H1 (cell line): ENCODE measurements around the gene MPHOSPH10. TPM values are rescaled to one million over a fixed set of nuclear protein-coding genes. Genes with fewer than 3 reads are reported as not detected.

ENCODE experiments used
- CTCF ChIA-PET: fragments of 300-600 bp; sonication (Branson Sonifier 250); formaldehyde crosslinking; loops from one replicate; lab custom pipeline; 2021; ENCODE audit not compliant: partially characterized antibody; lab: Charles Lee
- POLR2A ChIA-PET: fragments of 300-600 bp; sonication (Branson Sonifier 250); formaldehyde crosslinking; loops from one replicate; lab custom pipeline; 2021; ENCODE audit warnings: inconsistent platforms; ENCODE audit not compliant: partially characterized antibody; lab: Charles Lee
- DNase-seq, 2 experiments: peaks; one replicate each; pipeline versions ENCODE4 v3.0.0 to v3.0.0-alpha.2; 2010 to 2022; ENCODE audit warnings: low spot score in 2 of 2, low read depth in 1 of 2, mixed read lengths in 1 of 2
- FAIRE-seq: peaks from 2 replicates; lab custom pipeline; 2011; peaks lifted over from hg19 to GRCh38; lab: Jason Lieb, UNC
- H2AFZ ChIP-seq: 2 replicates; pipeline ENCODE4 v1.8.1; 2012; ENCODE audit warnings: low read length, inconsistent platforms
- H2AK5ac ChIP-seq: 2 replicates; pipeline ENCODE4 v1.6.1; 2013; ENCODE audit warnings: low read depth, low read length
- H2BK120ac ChIP-seq: replicated peaks from 2 replicates; pipeline ENCODE3; 2013; ENCODE audit warnings: low read depth, low read length, inconsistent platforms
- H2BK12ac ChIP-seq: 2 replicates; pipeline ENCODE4 v1.6.1; 2013; ENCODE audit warnings: low read depth, low read length
- H2BK15ac ChIP-seq: 2 replicates; pipeline ENCODE4 v1.6.1; 2013; ENCODE audit warnings: low read length
- H2BK20ac ChIP-seq: 2 replicates; pipeline ENCODE4 v1.6.1; 2013; ENCODE audit warnings: low read length
- H2BK5ac ChIP-seq: 2 replicates; pipeline ENCODE4 v1.6.1; 2013; ENCODE audit warnings: low read depth, low read length
- H3K14ac ChIP-seq: 2 replicates; pipeline ENCODE4 v1.6.1; 2013; ENCODE audit warnings: inconsistent platforms; ENCODE audit not compliant: insufficient read length
- H3K18ac ChIP-seq: 2 replicates; pipeline ENCODE4 v1.6.1; 2013; ENCODE audit warnings: low read length; ENCODE audit errors: extremely low read depth
- H3K23ac ChIP-seq: 2 replicates; pipeline ENCODE4 v1.6.1; 2013; ENCODE audit warnings: inconsistent platforms; ENCODE audit not compliant: insufficient read length
- H3K23me2 ChIP-seq: 2 replicates; pipeline ENCODE4 v1.6.1; 2013; ENCODE audit warnings: low read depth, low read length
- H3K27ac ChIP-seq: 2 replicates; pipeline ENCODE4 v1.6.1; 2011; ENCODE audit warnings: low read depth, low read length, inconsistent platforms
- H3K27me3 ChIP-seq, 4 experiments: replicated peaks in 1 of 4; 1 replicate in 1 of 4; 2 replicates in 3 of 4; pipeline versions ENCODE4 v1.6.1 to v1.8.1; 2011 to 2013; ENCODE audit warnings: low read length in 3 of 4, mild to moderate bottlenecking in 3 of 4, inconsistent platforms in 2 of 4, mixed read lengths in 2 of 4, moderate library complexity in 1 of 4; ENCODE audit not compliant: control insufficient read depth in 3 of 4, insufficient read depth in 3 of 4; ENCODE audit errors: extremely low read depth in 1 of 4
- H3K36me3 ChIP-seq, 4 experiments: 2 replicates each; pipeline versions ENCODE4 v1.6.1 to v1.8.1; 2011 to 2013; ENCODE audit warnings: mild to moderate bottlenecking in 4 of 4, low read length in 3 of 4, moderate library complexity in 2 of 4, control low read depth in 1 of 4, inconsistent platforms in 1 of 4; ENCODE audit not compliant: insufficient read depth in 4 of 4, control insufficient read depth in 2 of 4
- H3K4ac ChIP-seq: replicated peaks from 2 replicates; pipeline ENCODE3; 2013; ENCODE audit warnings: low read length, low read depth, mixed read lengths, inconsistent platforms; ENCODE audit not compliant: insufficient read length
- H3K4me1 ChIP-seq, 4 experiments: replicated peaks in 1 of 4; 1 replicate in 1 of 4; 2 replicates in 3 of 4; pipeline versions ENCODE4 v1.6.1 to v1.8.1; 2011 to 2013; ENCODE audit warnings: low read length in 3 of 4, inconsistent platforms in 2 of 4, mixed read lengths in 1 of 4; ENCODE audit not compliant: insufficient read depth in 4 of 4, control insufficient read depth in 3 of 4
- H3K4me2 ChIP-seq, 2 experiments: 2 replicates each; pipeline versions ENCODE4 v1.6.1 to v1.8.1; 2011 to 2013; ENCODE audit warnings: low read depth in 2 of 2, low read length in 2 of 2, control low read depth in 1 of 2, inconsistent platforms in 1 of 2, mild to moderate bottlenecking in 1 of 2; ENCODE audit not compliant: insufficient read depth in 1 of 2
- H3K4me3 ChIP-seq, 4 experiments: fragments of 200-600, 300-600 bp in 1 of 4; sonication (generic), shearing (Covaris generic), sonication (Bioruptor Twin) in 1 of 4; 2 replicates each; pipeline versions ENCODE4 v1.5.1 to v1.8.1; 2011 to 2016; ENCODE audit warnings: low read length in 4 of 4, low read depth in 3 of 4, control low read depth in 2 of 4, inconsistent platforms in 2 of 4, mild to moderate bottlenecking in 2 of 4, mixed read lengths in 1 of 4, moderate library complexity in 1 of 4; ENCODE audit not compliant: insufficient read depth in 2 of 4; ENCODE audit errors: extremely low read depth in 1 of 4
- H3K56ac ChIP-seq: replicated peaks from 2 replicates; pipeline ENCODE3; 2013; ENCODE audit warnings: low read depth, mild to moderate bottlenecking, mixed read lengths, low read length, inconsistent platforms; ENCODE audit not compliant: insufficient read length
- H3K79me1 ChIP-seq: 2 replicates; pipeline ENCODE4 v1.6.1; 2013; ENCODE audit warnings: low read depth, low read length, control low read depth
- H3K79me2 ChIP-seq, 2 experiments: 2 replicates each; pipeline versions ENCODE4 v1.6.1 to v1.8.1; 2012 to 2013; ENCODE audit warnings: low read length in 2 of 2, mild to moderate bottlenecking in 2 of 2, inconsistent platforms in 1 of 2; ENCODE audit not compliant: insufficient read depth in 2 of 2, control insufficient read depth in 1 of 2
- H3K9ac ChIP-seq, 4 experiments: replicated peaks in 1 of 4; 1 replicate in 1 of 4; 2 replicates in 3 of 4; pipeline versions ENCODE4 v1.6.1 to v1.8.1; 2011 to 2013; ENCODE audit warnings: low read depth in 3 of 4, low read length in 3 of 4, control low read depth in 2 of 4, mild to moderate bottlenecking in 2 of 4, moderate library complexity in 2 of 4, inconsistent platforms in 1 of 4; ENCODE audit errors: extremely low read depth in 1 of 4
- H3K9me3 ChIP-seq, 2 experiments: 2 replicates each; pipeline versions ENCODE4 v1.6.1 to v1.8.1; 2012 to 2013; ENCODE audit warnings: mild to moderate bottlenecking in 2 of 2, moderate library complexity in 2 of 2, control low read depth in 1 of 2, inconsistent platforms in 1 of 2, low read depth in 1 of 2, low read length in 1 of 2, mixed read lengths in 1 of 2; ENCODE audit not compliant: insufficient read depth in 2 of 2
- H4K20me1 ChIP-seq, 2 experiments: replicated peaks in 1 of 2; 2 replicates each; pipeline versions ENCODE3 to v1.8.1; 2011 to 2013; ENCODE audit warnings: inconsistent platforms in 2 of 2, low read length in 2 of 2, mild to moderate bottlenecking in 1 of 2; ENCODE audit not compliant: insufficient read depth in 2 of 2, control insufficient read depth in 1 of 2
- H4K5ac ChIP-seq: 2 replicates; pipeline ENCODE4 v1.6.1; 2013; ENCODE audit warnings: low read length, low read depth, mixed read lengths, inconsistent platforms; ENCODE audit not compliant: insufficient read length
- H4K8ac ChIP-seq: 2 replicates; pipeline ENCODE4 v1.8.0; 2013; ENCODE audit warnings: mild to moderate bottlenecking, moderate library complexity, low read length, inconsistent platforms; ENCODE audit not compliant: insufficient read depth; ENCODE audit errors: extremely low read depth
- H4K91ac ChIP-seq: replicated peaks from 2 replicates; pipeline ENCODE3; 2013; ENCODE audit warnings: low read length, mixed read lengths, inconsistent platforms; ENCODE audit not compliant: insufficient read length
- CHD1 ChIP-seq: IDR thresholded peaks from 2 replicates; pipeline ENCODE4 v1.6.1; 2012; ENCODE audit warnings: low read depth, low read length, improper control_type of control experiment
- EGR1 ChIP-seq: IDR thresholded peaks from 2 replicates; pipeline ENCODE4 v1.6.1; 2011; ENCODE audit warnings: low read depth, low read length, borderline replicate concordance
- GTF2F1 ChIP-seq: IDR thresholded peaks from 2 replicates; pipeline ENCODE4 v1.6.1; 2012; ENCODE audit warnings: low read depth, low read length, improper control_type of control experiment, borderline replicate concordance
- JUN ChIP-seq: IDR thresholded peaks from 2 replicates; pipeline ENCODE4 v1.6.1; 2011; ENCODE audit warnings: low read depth, mild to moderate bottlenecking, improper control_type of control experiment, low read length
- KDM1A ChIP-seq: fragments of 200-600, 300-600 bp; sonication (generic); IDR thresholded peaks from 2 replicates; pipeline ENCODE4 v1.7.1; 2016; ENCODE audit warnings: mild to moderate bottlenecking, low read length, borderline replicate concordance
- RFX5 ChIP-seq: IDR thresholded peaks from 2 replicates; pipeline ENCODE4 v1.6.1; 2011; ENCODE audit warnings: low read depth, low read length, improper control_type of control experiment, borderline replicate concordance
- SIRT6 ChIP-seq: IDR thresholded peaks from one replicate; pipeline ENCODE4 v1.7.1; 2012; ENCODE audit warnings: low read length, inconsistent platforms
- polyA plus RNA-seq, 7 experiments: library from polyadenylated mRNA; depleted of rRNA in 3 of 7; stranded (reverse) in 5 of 7; unstranded in 2 of 7; fragments of >200 nt in 5 of 7; fragments of 200-250 nt in 2 of 7; gene quantifications; 1 replicate in 5 of 7; 2 replicates in 1 of 7; 4 replicates in 1 of 7; pipeline versions ENCODE4 v1.2.1 to v1.2.3, GENCODE V29; 2011 to 2013; ENCODE audit warnings: missing spikeins in 2 of 7, mixed read lengths in 2 of 7
- total RNA-seq: library from RNA; stranded (reverse); fragmentation: NEBNext Ultra II Directional; extraction: Animal tissue kit (Norgen Biotek cat#: 25700); gene quantifications from 2 replicates; pipeline ENCODE4 v1.2.1, GENCODE V29; 2021

Gene MPHOSPH10
- total and polyA plus RNA-seq, 2 of the 8 experiments (the other 6 are each of a cell fraction or from before 2014, with no cell fraction given) = 4.5 to 39.1 TPM

GRCh38 chr2:71117063-71117462, 13.4 kb upstream of the MPHOSPH10 start:
- POLR2A ChIA-PET = interaction anchor here (1.0 to 1.9 kb wide), 4 partner anchors 10 to 110 kb away, joined by 3 to 8 read pairs (median 4); partner anchors contain the start of gene MPHOSPH10
- Histone ChIP-seq H4K20me1 (peaks cover 0 to 7% of the 10 kb centered on the region in 2 experiments), H2BK120ac (no peak overlapping the region), H3K9me3 (no peaks in the 10 kb centered on the region), H3K4me2 (no peak overlapping the region), H3K36me3 (peaks cover 0 to 9% (median 0%) of the 10 kb centered on the region in 4 experiments; a peak in 2 of 8 replicates), H3K79me2 (no peaks in the 10 kb centered on the region), H3K27me3 (no peaks in the 10 kb centered on the region), H3K14ac (no peak overlapping the region), H2BK12ac (no peak overlapping the region), H4K8ac (no peak overlapping the region), H4K5ac (no peak overlapping the region), H4K91ac (no peak overlapping the region), H3K4me1 (no peaks in the 10 kb centered on the region; a peak in 1 of 7 replicates), H2BK20ac (no peak overlapping the region), H3K23me2 (no peaks in the 10 kb centered on the region), H2BK5ac (no peak overlapping the region), H3K56ac (no peak overlapping the region), H2AK5ac (no peak overlapping the region), H3K79me1 (no peaks in the 10 kb centered on the region), H3K4me3 (no peak overlapping the region), H3K4ac (no peak overlapping the region), H2BK15ac (no peak overlapping the region), H3K27ac (no peak overlapping the region), H3K18ac (no peak overlapping the region), H3K9ac (no peak overlapping the region), H3K23ac (no peak overlapping the region), H2AFZ (no peak overlapping the region)
- FAIRE-seq = no peak
- CTCF ChIA-PET = interaction anchor here (0.7 to 1.1 kb wide), 2 partner anchors 13 to 46 kb away, joined by 3 read pairs; no protein-coding TSS in a partner anchor
- DNase-seq = no peak
- no peak for TF ChIP-seq RFX5
- TF ChIP-seq GTF2F1 = no peak
- no peak for TF ChIP-seq KDM1A
- TF ChIP-seq JUN = no peak
- TF ChIP-seq CHD1 = no peak
- TF ChIP-seq EGR1 = no peak
- TF ChIP-seq SIRT6 = no peak
